Colonic mucosa (tissue), 4 donors: ENCODE data around the gene MATN4. TPM values are rescaled to one million over a fixed set of nuclear protein-coding genes. Genes with fewer than 3 reads are reported as not detected.

Experiments used
- DNase-seq: peaks from one replicate; pipeline ENCODE4 v3.0.0-alpha.2; 2020
- H3K27ac ChIP-seq: fragments of 200-600 bp; one replicate; pipeline ENCODE4 v1.8.0; 2021
- H3K27me3 ChIP-seq: fragments of 200-600 bp; one replicate; pipeline ENCODE4 v1.8.0; 2021
- H3K36me3 ChIP-seq: fragments of 200-600 bp; one replicate; pipeline ENCODE4 v1.8.0; 2021
- H3K4me1 ChIP-seq: fragments of 200-600 bp; one replicate; pipeline ENCODE4 v1.8.0; 2021; ENCODE audit warnings: mild to moderate bottlenecking
- H3K4me3 ChIP-seq: fragments of 200-600 bp; one replicate; pipeline ENCODE4 v1.8.0; 2021
- H3K9ac ChIP-seq, 2 donors: one replicate each; pipeline ENCODE4 v1.7.0; 2013; ENCODE audit warnings: control low read depth in 2 of 2, low read depth in 2 of 2, low read length in 2 of 2
- H3K9me3 ChIP-seq: fragments of 200-600 bp; one replicate; pipeline ENCODE4 v1.8.0; 2021
- CTCF ChIP-seq: fragments of 200-600 bp; IDR thresholded peaks from one replicate; pipeline ENCODE4 v1.8.0; 2022; ENCODE audit warnings: antibody characterized with exemption, mild to moderate bottlenecking
- intact Hi-C: fragments of 100-400 bp; cut with DNase I; formaldehyde crosslinking; loops from one replicate; pipeline ENCODE4 v1.14.1; 2022
- total RNA-seq, 2 donors: library from RNA; stranded (reverse); fragmentation: NEBNext Ultra II Directional in 1 of 2; extraction: Animal tissue kit (Norgen Biotek cat#: 25700) in 1 of 2; gene quantifications; one replicate each; pipeline ENCODE4 v1.2.1, GENCODE V29; 2021
- donor health status: healthy.
- donor health status: DM: no; HTN: no; CAD: no.
- donor health status: DM: no; HTN: no; CAD: no.

MATN4 gene
- total RNA-seq, 2 donors from 2014 or later: 0.47 TPM; not detected in 1

- intact Hi-C loops: loop anchor here (5.0 kb wide), 1 partner anchor 116 kb away; no protein-coding TSS in a partner anchor
- DNase-seq: no peak
Measured at GRCh38 chr20:45320948-45321595, 13.0 kb upstream of the MATN4 start.

GRCh38 chr20:45318948-45319347 is 10.8 kb upstream of the MATN4 start:
- intact Hi-C loops: loop anchor here (5.0 kb wide), 1 partner anchor 448 kb away; no protein-coding TSS in a partner anchor
- Histone ChIP-seq H3K4me3 (no peak overlapping the region), H3K36me3 (no peaks in the 10 kb centered on the region), H3K9me3 (no peaks in the 10 kb centered on the region), H3K4me1 (peaks cover 4% of the 10 kb centered on the region), H3K9ac (no peak overlapping the region), H3K27ac (no peak overlapping the region), H3K27me3 (peaks cover 13% of the 10 kb centered on the region)
- DNase-seq: no peak
- TF ChIP-seq CTCF: no peak

More at GRCh38 chr20:45320948-45321595, 13.0 kb upstream of the MATN4 start:
- peak overlapping the region; percentile 30 for H3K27ac ChIP-seq
- peaks cover 4% of the 10 kb centered on the region for H3K4me1 ChIP-seq
- H3K9me3 ChIP-seq: no peaks in the 10 kb centered on the region
- no peak overlapping the region for H3K4me3 ChIP-seq
- H3K9ac ChIP-seq: no peak overlapping the region
- H3K36me3 ChIP-seq: no peaks in the 10 kb centered on the region
- TF ChIP-seq CTCF: no peak
- H3K27me3 ChIP-seq: peaks cover 8% of the 10 kb centered on the region

GRCh38 chr20:45318386-45318939 is 10.4 kb upstream of the MATN4 start:
- intact Hi-C loops: loop anchor here (5.0 kb wide), 1 partner anchor 449 kb away; no protein-coding TSS in a partner anchor
- Histone ChIP-seq H3K4me3 (no peak overlapping the region), H3K9ac (no peak overlapping the region), H3K36me3 (no peaks in the 10 kb centered on the region), H3K9me3 (no peaks in the 10 kb centered on the region), H3K27me3 (peaks cover 13% of the 10 kb centered on the region), H3K27ac (no peak overlapping the region), H3K4me1 (peaks cover 4% of the 10 kb centered on the region)
- DNase-seq: no peak
- TF ChIP-seq CTCF: no peak

GRCh38 chr20:45317826-45318225 is 9.7 kb upstream of the MATN4 start:
- no peak for TF ChIP-seq CTCF
- intact Hi-C loops: loop anchor here (5.0 kb wide), 1 partner anchor 449 kb away; no protein-coding TSS in a partner anchor
- no peak for DNase-seq

GRCh38 chr20:45316150-45317080 is 8.3 kb upstream of the MATN4 start:
- no peak overlapping the region for H3K4me3 ChIP-seq
- H3K9me3 ChIP-seq: no peaks in the 10 kb centered on the region
- no peaks in the 10 kb centered on the region for H3K4me1 ChIP-seq
- DNase-seq: no peak
- no peaks in the 10 kb centered on the region for H3K36me3 ChIP-seq
- no peak overlapping the region for H3K9ac ChIP-seq
- H3K27ac ChIP-seq: no peak overlapping the region
- intact Hi-C loops: loop anchor here (5.0 kb wide), 1 partner anchor 451 kb away; no protein-coding TSS in a partner anchor
- H3K27me3 ChIP-seq: peaks cover 22% of the 10 kb centered on the region
- no peak for TF ChIP-seq CTCF

More at GRCh38 chr20:45317826-45318225, 9.7 kb upstream of the MATN4 start:
- Histone ChIP-seq H3K9ac (no peak overlapping the region), H3K36me3 (no peaks in the 10 kb centered on the region), H3K9me3 (no peaks in the 10 kb centered on the region), H3K4me3 (no peak overlapping the region), H3K27me3 (peaks cover 13% of the 10 kb centered on the region), H3K4me1 (peaks cover 4% of the 10 kb centered on the region), H3K27ac (no peak overlapping the region)
